NCI-H345 treated with DMSO at 0.1 percent for 48 hours (cell line): ENCODE data around the gene EXOC1L.

Source experiments
- DNase-seq: peaks from one replicate; lab custom pipeline; 2025; ENCODE audit not compliant: unreplicated experiment; lab: John Stamatoyannopoulos, UW

The EXOC1L gene

DNA sequence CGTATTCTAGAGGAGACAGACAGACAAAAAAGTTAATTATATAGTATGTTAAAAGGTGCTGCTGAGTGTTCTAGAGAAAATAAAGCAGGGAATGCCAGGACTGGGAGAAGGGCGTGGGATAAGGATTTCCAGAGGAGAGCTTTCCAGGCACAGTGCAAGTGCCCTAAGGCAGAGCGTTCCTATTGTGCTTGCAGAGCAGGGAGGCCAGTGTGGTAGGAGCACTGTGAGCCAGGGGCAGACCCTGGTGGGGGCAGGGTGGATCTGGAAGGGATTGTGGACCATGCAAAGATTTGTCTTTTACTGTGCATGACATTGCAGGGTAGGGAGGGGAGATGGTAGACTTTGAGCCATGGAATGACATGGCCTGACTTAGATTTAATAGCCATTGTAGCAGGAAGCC is 59.6 kb downstream of the EXOC1L start:
- DNase-seq = no peak

DNA sequence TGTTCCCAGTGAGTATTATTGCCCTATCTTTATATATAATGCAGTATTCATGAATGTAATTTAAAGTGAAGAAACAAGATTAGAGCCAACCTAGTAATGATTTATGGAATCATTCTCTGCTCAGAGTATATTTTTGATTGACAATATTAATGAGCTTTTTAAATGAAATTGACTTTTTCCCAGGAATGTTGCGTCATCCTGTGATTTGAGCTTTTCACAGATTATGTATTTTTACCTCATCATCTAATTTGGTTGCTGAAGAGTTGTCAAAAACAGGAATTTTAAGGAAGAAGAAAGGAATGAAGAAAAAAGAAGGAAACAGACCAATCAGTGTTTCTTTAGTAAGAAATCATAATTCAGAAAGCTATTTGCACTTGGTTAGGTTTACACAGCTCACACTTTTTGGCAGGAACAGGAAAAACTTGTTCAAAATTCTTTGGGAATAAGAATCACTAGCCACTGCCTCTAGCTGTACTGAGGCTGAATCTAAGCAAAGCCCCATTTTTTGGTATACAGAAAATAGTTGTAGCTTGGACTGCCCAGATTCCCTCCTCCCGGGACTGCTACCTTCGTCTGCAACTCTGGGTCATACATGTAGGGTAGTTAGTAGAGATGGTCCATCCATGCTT is 61.2 kb downstream of the EXOC1L start:
- no peak for DNase-seq

DNA sequence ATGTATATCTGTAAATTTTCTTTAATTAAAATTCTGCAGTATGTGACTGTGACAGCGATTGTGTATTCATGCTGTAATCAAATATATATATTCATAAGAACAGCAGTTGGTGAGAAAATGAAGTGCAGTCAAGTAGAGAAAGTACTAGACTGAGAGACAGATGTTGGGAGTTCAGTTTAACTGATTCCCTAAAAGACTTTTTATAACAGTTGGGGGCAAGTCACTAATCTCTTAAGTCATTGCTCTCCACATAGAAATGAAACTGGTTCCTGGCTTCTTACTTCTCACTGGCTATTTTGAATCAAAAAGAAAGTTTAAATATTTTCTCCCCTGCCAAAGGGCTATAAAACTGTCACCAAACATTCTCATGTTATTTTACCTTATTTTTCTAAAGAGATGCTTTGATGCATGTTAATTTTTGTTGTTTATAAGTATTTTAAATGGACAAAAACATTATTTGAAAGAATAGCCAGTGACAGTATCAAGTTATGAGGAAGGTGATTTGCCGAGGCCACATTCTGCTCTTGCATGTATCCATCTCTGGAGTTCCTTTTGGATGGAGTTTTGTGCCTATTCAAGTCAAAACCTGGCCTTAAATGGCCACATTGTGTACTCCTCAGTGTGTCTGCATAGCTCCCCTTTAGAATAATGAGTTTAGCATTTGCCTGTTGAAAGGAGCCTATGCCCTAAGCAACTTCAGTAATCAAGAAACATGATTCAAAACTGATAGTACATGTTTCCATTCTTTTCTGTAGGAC is 64.7 kb downstream of the EXOC1L start:
- no peak for DNase-seq

DNA sequence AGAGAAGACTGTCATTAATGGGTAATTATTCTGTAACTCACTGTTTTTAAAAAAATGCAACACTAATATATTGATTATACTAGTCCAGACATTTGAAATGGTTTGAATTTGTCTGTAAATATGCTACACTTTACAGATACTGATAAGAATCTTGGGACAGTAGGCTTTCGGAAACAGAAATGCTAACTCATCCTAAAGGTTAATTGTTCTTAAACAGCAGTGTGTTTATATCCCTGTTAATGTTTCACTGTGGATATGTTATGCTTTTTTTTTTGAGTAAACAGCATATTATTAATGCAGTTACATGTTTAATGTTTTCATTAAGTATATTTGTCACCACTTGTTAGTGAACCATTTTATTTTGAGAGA is 65.2 kb downstream of the EXOC1L start:
- no peak for DNase-seq
